H9 (cell line): ENCODE measurements around the gene RARG. TPM values are rescaled to one million over a fixed set of nuclear protein-coding genes. Genes with fewer than 3 reads are reported as not detected.

Source experiments
- DNase-seq: peaks from one replicate; pipeline ENCODE4 v3.0.0-alpha.2; 2017
- H2AFZ ChIP-seq: one replicate; pipeline ENCODE4 v1.6.1; 2013; ENCODE audit warnings: mild to moderate bottlenecking, low read length, control low read depth, moderate library complexity
- H2AK5ac ChIP-seq: 2 replicates; pipeline ENCODE4 v1.6.1; 2013; ENCODE audit warnings: low read length, control low read depth, mixed read lengths; ENCODE audit not compliant: insufficient read length
- H2BK120ac ChIP-seq: one replicate; pipeline ENCODE4 v1.6.1; 2013; ENCODE audit warnings: low read depth, mild to moderate bottlenecking, low read length, control low read depth, inconsistent platforms; ENCODE audit not compliant: poor library complexity, severe bottlenecking
- H2BK12ac ChIP-seq: 2 replicates; pipeline ENCODE4 v1.6.1; 2013; ENCODE audit warnings: low read length, control low read depth, mixed read lengths, low read depth; ENCODE audit not compliant: insufficient read length
- H2BK15ac ChIP-seq: 2 replicates; pipeline ENCODE4 v1.6.1; 2013; ENCODE audit warnings: low read depth, low read length, control low read depth
- H2BK20ac ChIP-seq: one replicate; pipeline ENCODE4 v1.6.1; 2013; ENCODE audit warnings: low read depth, mild to moderate bottlenecking, low read length, control low read depth, inconsistent platforms; ENCODE audit not compliant: poor library complexity, severe bottlenecking
- H2BK5ac ChIP-seq: 2 replicates; pipeline ENCODE4 v1.6.1; 2013; ENCODE audit warnings: low read length, control low read depth, mixed read lengths; ENCODE audit not compliant: insufficient read length
- H3K14ac ChIP-seq: 2 replicates; pipeline ENCODE4 v1.6.1; 2013; ENCODE audit warnings: low read length, control low read depth; ENCODE audit not compliant: insufficient read depth
- H3K18ac ChIP-seq: 2 replicates; pipeline ENCODE4 v1.6.1; 2013; ENCODE audit warnings: low read depth, mild to moderate bottlenecking, mixed read lengths, low read length, control low read depth; ENCODE audit not compliant: insufficient read length
- H3K23ac ChIP-seq: 2 replicates; pipeline ENCODE4 v1.6.1; 2013; ENCODE audit warnings: low read length, control low read depth, mixed read lengths, low read depth; ENCODE audit not compliant: insufficient read length
- H3K23me2 ChIP-seq: 2 replicates; pipeline ENCODE4 v1.6.1; 2013; ENCODE audit warnings: low read depth, mild to moderate bottlenecking, mixed read lengths, low read length, control low read depth; ENCODE audit not compliant: insufficient read length, poor library complexity, severe bottlenecking
- H3K27ac ChIP-seq: 2 replicates; pipeline ENCODE4 v1.5.1; 2013; ENCODE audit warnings: low read length, control low read depth, mixed read lengths, low read depth; ENCODE audit not compliant: insufficient read length
- H3K27me3 ChIP-seq: 2 replicates; pipeline ENCODE4 v1.6.1; 2013; ENCODE audit warnings: low read length, control low read depth, inconsistent platforms; ENCODE audit not compliant: insufficient read depth
- H3K4ac ChIP-seq: 2 replicates; pipeline ENCODE4 v1.6.1; 2013; ENCODE audit warnings: low read depth, mild to moderate bottlenecking, control low read depth, inconsistent platforms, low read length, moderate library complexity
- H3K4me1 ChIP-seq: 2 replicates; pipeline ENCODE4 v1.6.1; 2013; ENCODE audit warnings: low read length, control low read depth, inconsistent platforms; ENCODE audit not compliant: insufficient read depth
- H3K4me2 ChIP-seq: 2 replicates; pipeline ENCODE4 v1.6.1; 2013; ENCODE audit warnings: low read length, control low read depth, mixed read lengths; ENCODE audit not compliant: insufficient read length, insufficient read depth
- H3K56ac ChIP-seq: 2 replicates; pipeline ENCODE4 v1.6.1; 2013; ENCODE audit warnings: low read depth, mild to moderate bottlenecking, mixed read lengths, low read length, control low read depth; ENCODE audit not compliant: insufficient read length
- H3K79me1 ChIP-seq: 2 replicates; pipeline ENCODE4 v1.6.1; 2013; ENCODE audit warnings: low read depth, mild to moderate bottlenecking, moderate library complexity, low read length, control low read depth, inconsistent platforms; ENCODE audit not compliant: insufficient read depth, poor library complexity, severe bottlenecking
- H3K79me2 ChIP-seq: 2 replicates; pipeline ENCODE4 v1.6.1; 2013; ENCODE audit warnings: low read length, control low read depth, inconsistent platforms; ENCODE audit not compliant: insufficient read depth
- H3K9ac ChIP-seq: 2 replicates; pipeline ENCODE4 v1.6.1; 2013; ENCODE audit warnings: low read length, control low read depth, mixed read lengths; ENCODE audit not compliant: insufficient read length; ENCODE audit errors: extremely low read depth
- H3K9me3 ChIP-seq: one replicate; pipeline ENCODE4 v1.6.1; 2013; ENCODE audit warnings: low read depth, low read length, inconsistent platforms; ENCODE audit not compliant: control insufficient read depth
- H3T11ph ChIP-seq: one replicate; pipeline ENCODE4 v1.6.1; 2013; ENCODE audit warnings: mild to moderate bottlenecking, low read length, control low read depth, inconsistent platforms
- H4K20me1 ChIP-seq: one replicate; pipeline ENCODE4 v1.6.1; 2013; ENCODE audit not compliant: control insufficient read depth, insufficient read length, insufficient read depth
- H4K5ac ChIP-seq: 2 replicates; pipeline ENCODE4 v1.6.1; 2013; ENCODE audit warnings: low read depth, mild to moderate bottlenecking, mixed read lengths, low read length, control low read depth; ENCODE audit not compliant: insufficient read length
- H4K8ac ChIP-seq: replicated peaks from 2 replicates; pipeline ENCODE4 v1.6.1; 2013; ENCODE audit warnings: low read length, control low read depth, mixed read lengths, low read depth; ENCODE audit not compliant: insufficient read length
- H4K91ac ChIP-seq: 2 replicates; pipeline ENCODE4 v1.6.1; 2013; ENCODE audit warnings: low read depth, mild to moderate bottlenecking, moderate library complexity, mixed read lengths, low read length, control low read depth; ENCODE audit not compliant: insufficient read length
- H3K27ac Mint-ChIP-seq, 3 experiments: 2 replicates in 2 of 3; 3 replicates in 1 of 3; pipeline ENCODE4 v1.8.0; 2020 to 2021; ENCODE audit warnings: mixed read lengths in 3 of 3, mild to moderate bottlenecking in 1 of 3, moderate library complexity in 1 of 3
- H3K27me3 Mint-ChIP-seq: 2 replicates; pipeline ENCODE4 v1.8.0; 2021; ENCODE audit warnings: low read depth, mild to moderate bottlenecking, moderate library complexity, mixed read lengths
- H3K36me3 Mint-ChIP-seq, 3 experiments: 2 replicates in 2 of 3; 3 replicates in 1 of 3; pipeline ENCODE4 v1.8.0; 2020 to 2021; ENCODE audit warnings: low read depth in 3 of 3, mixed read lengths in 3 of 3; ENCODE audit not compliant: insufficient read depth in 1 of 3
- H3K4me1 Mint-ChIP-seq, 2 experiments: 2 replicates each; pipeline ENCODE4 v1.8.0; 2020; ENCODE audit warnings: mixed read lengths in 2 of 2
- H3K4me3 Mint-ChIP-seq, 2 experiments: 2 replicates in 1 of 2; 3 replicates in 1 of 2; pipeline ENCODE4 v1.8.0; 2020 to 2021; ENCODE audit warnings: mild to moderate bottlenecking in 2 of 2, mixed read lengths in 2 of 2, moderate library complexity in 1 of 2
- H3K9me3 Mint-ChIP-seq, 2 experiments: 2 replicates in 1 of 2; 3 replicates in 1 of 2; pipeline ENCODE4 v1.8.0; 2020; ENCODE audit warnings: mild to moderate bottlenecking in 2 of 2, mixed read lengths in 2 of 2, moderate library complexity in 1 of 2
- CTCF ChIP-seq: fragments of 200-600 bp; sonication (generic); conservative IDR thresholded peaks from 3 replicates; pipeline ENCODE4 v1.8.0; 2021; ENCODE audit warnings: antibody characterized with exemption, mild to moderate bottlenecking
- WGBS: extraction: QIAGEN DNeasy Blood & Tissue Kit; methylation state at CpG from one replicate; pipeline ENCODE4 v1.1.7; 2013; ENCODE audit warnings: missing lambda C conversion rate, low lambda C conversion rate, mixed read lengths; ENCODE audit not compliant: insufficient read length; ENCODE audit errors: extremely low coverage; 5-methylcytosine and 5-hydroxymethylcytosine counted together
- total RNA-seq: library from RNA; stranded (reverse); gene quantifications from 2 replicates; pipeline ENCODE4 v1.2.1, GENCODE V29; 2021

Gene RARG
- total RNA-seq, 1 experiment from 2014 or later = 43.7 TPM

- no peak overlapping the region for H2BK20ac ChIP-seq
- no peak overlapping the region for H4K8ac ChIP-seq
- H3T11ph ChIP-seq = no peak overlapping the region
- no peak overlapping the region for H2BK5ac ChIP-seq
- H3K79me1 ChIP-seq = no peaks in the 10 kb centered on the region
- H3K4me1 ChIP-seq = no peaks in the 10 kb centered on the region; the same call in 1 of the 2 replicates
- no CpG with 5 or more reads among the region's 10 CpGs for WGBS
- Mint-ChIP-seq H3K36me3 (peaks cover 0 to 6% (median 0%) of the 10 kb centered on the region in 3 experiments; a peak in 1 of 7 replicates), H3K27me3 (peaks cover 95% of the 10 kb centered on the region), H3K27ac (no peak overlapping the region), H3K4me3 (no peak overlapping the region), H3K4me1 (peaks cover 11 to 21% of the 10 kb centered on the region in 2 experiments), H3K9me3 (no peaks in the 10 kb centered on the region; a peak in 1 of 5 replicates)
- H3K4ac ChIP-seq = no peak overlapping the region
- TF ChIP-seq CTCF = no peak
- H3K18ac ChIP-seq = no peak overlapping the region
- peaks cover 26% of the 10 kb centered on the region for H3K27me3 ChIP-seq
- H3K27ac ChIP-seq = no peak overlapping the region
- H3K23me2 ChIP-seq = no peaks in the 10 kb centered on the region
- H2BK15ac ChIP-seq = no peak overlapping the region
- no peak overlapping the region for H2BK120ac ChIP-seq
- H3K56ac ChIP-seq = no peak overlapping the region
- H3K79me2 ChIP-seq = no peaks in the 10 kb centered on the region
- H3K4me2 ChIP-seq = no peak overlapping the region
- H3K23ac ChIP-seq = no peak overlapping the region
- H4K20me1 ChIP-seq = no peaks in the 10 kb centered on the region
- no peak overlapping the region for H4K91ac ChIP-seq
- no peak overlapping the region for H3K14ac ChIP-seq
- no peak overlapping the region for H2BK12ac ChIP-seq
- H2AFZ ChIP-seq = no peak overlapping the region
- no peak overlapping the region for H4K5ac ChIP-seq
- no peak for DNase-seq
- no peak overlapping the region for H2AK5ac ChIP-seq
- no peaks in the 10 kb centered on the region for H3K9me3 ChIP-seq
- H3K9ac ChIP-seq = no peak overlapping the region
These were observed 58.8 kb downstream of the RARG start for GRCh38 chr12:53173085-53173715.
